GM12865 (cell line): ENCODE data around the gene TXNRD2.
"Not testable (repeated sequence)": the region's sequence is repeated elsewhere in the genome, so short reads cannot be mapped to it uniquely, and the experiment has no call there.

Source experiments
- DNase-seq: peaks from one replicate; pipeline ENCODE4 v3.0.0; 2010; ENCODE audit warnings: low read depth
- H3K4me3 ChIP-seq: 2 replicates; pipeline ENCODE4 v1.5.1; 2011; ENCODE audit warnings: mild to moderate bottlenecking, low read depth, low read length, control low read depth
- TF ChIP-seq, protein P1 (sequence below): IDR thresholded peaks from 2 replicates; pipeline ENCODE4 v1.5.1; 2011; ENCODE audit warnings: low read length, control low read depth, low read depth, inconsistent platforms; ENCODE audit not compliant: insufficient read depth; ENCODE audit errors: missing control alignments

Gene TXNRD2

GRCh38 chr22:19885841-19886592 lies 55.6 kb downstream of the TXNRD2 start:
- no peak for DNase-seq
- TF ChIP-seq, protein P1, sequence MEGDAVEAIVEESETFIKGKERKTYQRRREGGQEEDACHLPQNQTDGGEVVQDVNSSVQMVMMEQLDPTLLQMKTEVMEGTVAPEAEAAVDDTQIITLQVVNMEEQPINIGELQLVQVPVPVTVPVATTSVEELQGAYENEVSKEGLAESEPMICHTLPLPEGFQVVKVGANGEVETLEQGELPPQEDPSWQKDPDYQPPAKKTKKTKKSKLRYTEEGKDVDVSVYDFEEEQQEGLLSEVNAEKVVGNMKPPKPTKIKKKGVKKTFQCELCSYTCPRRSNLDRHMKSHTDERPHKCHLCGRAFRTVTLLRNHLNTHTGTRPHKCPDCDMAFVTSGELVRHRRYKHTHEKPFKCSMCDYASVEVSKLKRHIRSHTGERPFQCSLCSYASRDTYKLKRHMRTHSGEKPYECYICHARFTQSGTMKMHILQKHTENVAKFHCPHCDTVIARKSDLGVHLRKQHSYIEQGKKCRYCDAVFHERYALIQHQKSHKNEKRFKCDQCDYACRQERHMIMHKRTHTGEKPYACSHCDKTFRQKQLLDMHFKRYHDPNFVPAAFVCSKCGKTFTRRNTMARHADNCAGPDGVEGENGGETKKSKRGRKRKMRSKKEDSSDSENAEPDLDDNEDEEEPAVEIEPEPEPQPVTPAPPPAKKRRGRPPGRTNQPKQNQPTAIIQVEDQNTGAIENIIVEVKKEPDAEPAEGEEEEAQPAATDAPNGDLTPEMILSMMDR, result no peak
- H3K4me3 ChIP-seq, result no peak overlapping the region

- TF ChIP-seq, protein P1, result no peak
- no peak for DNase-seq
- no peak overlapping the region for H3K4me3 ChIP-seq
These were observed 56.5 kb downstream of the TXNRD2 start for GRCh38 chr22:19884954-19885751.

- DNase-seq, result no peak
- H3K4me3 ChIP-seq, result no peak overlapping the region
- TF ChIP-seq, protein P1, result no peak
These were observed 57.3 kb downstream of the TXNRD2 start for GRCh38 chr22:19884161-19884953.

DNA sequence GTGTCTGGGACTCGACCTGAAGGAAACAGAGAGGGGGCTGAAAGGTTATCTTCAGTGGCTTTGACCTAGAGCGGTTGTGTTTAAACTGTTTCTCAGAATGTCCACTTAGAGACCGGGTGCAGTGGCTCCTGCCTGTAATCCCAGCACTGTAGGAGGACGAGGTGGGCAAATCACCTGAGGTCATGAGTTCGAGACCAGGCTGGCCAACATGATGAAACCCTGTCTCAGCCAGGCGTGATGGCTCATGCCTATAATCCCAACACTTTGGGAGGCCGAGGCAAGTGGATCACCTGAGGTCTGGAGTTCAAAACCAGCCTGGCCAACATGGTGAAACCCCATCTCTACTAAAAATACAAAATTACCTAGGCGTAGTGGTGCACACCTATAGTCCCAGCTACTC lies 58.2 kb downstream of the TXNRD2 start:
- H3K4me3 ChIP-seq, DNase-seq: not testable (repeated sequence)

DNA sequence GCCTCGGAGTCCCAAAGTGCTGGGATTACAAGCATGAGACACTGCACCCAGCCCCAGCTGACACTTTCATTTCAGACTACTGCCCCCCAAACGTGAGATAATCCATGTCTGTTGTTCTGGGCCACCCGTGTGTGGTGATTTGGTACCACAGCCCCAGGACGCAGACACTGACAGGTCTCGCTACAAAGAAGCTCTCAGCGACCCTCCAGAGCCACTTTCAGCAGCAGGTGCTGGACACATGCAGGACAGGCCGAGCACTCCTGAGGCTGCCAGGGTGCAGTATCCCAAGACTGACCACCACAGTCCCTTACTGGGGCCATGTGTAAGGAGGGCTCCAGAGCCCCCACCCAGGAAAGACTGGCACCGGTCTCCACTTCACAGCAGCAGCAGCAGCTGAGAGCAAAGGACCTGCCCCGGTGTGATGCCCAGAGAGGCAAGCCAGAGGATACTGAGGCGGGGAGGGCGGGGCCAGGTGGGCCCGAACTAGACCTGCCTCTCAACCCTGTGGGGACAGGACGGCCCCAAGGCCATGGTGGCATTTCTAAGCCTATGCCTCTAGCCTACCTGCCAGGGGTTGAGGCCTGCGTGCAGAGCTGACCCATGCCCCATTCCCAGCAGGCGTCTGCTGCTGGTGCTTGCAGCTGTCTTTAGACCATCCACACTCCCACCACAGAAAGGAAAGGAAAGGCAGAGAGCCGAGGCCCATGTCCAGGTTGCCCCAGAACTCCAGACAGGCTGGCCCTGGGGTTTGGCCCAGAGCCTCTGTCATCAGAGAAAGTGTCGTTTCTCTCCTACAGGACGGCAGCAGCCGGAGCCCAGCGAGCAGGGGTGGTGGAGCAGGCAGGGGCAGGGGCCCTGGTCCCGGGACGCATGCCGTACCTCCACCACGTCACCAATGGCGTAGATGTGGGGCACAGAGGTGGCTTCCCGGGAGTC lies 58.9 kb downstream of the TXNRD2 start:
- no peak overlapping the region for H3K4me3 ChIP-seq
- DNase-seq, result no peak
- TF ChIP-seq, protein P1, result no peak

DNA sequence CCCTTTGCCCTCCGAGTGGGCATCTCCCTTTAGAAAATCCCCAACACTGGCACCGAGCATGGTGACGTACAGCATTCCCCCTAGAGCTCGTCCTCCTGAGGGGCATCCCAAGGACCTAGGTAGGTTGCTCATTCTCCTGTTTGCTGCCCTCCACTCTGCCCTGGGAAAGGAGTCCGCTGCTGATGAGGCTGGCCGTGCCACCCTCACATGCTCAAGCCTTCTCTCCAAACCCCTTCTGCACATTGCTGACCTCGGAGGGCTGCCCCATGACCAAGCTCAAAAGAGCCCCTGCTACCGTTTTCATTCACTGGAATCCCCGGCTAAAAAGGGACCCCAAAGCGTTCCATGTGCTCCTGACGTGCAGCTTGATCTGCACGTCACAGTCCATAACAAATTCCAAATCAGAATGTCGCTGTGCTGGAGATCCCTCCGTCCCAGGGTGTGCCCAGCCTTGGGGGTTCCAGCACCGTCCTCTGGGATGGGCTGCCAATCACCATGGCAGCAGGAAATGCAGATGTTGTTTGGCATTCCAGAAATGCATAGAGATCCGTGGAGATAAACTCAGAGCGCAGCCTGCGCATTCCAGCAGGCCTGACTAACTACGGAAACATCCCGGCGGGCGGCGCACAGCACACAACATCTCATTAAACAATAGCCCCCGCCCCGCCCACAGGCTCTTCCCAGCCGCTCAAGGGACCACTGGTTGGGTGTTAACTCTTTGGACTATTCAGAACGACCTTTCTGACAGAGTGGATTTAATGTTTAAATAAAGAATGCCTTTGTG lies 60.6 kb downstream of the TXNRD2 start:
- no peak for DNase-seq
- TF ChIP-seq, protein P1, result no peak
- no peak overlapping the region for H3K4me3 ChIP-seq
